ENCODE data around the gene CD96.

DNA sequence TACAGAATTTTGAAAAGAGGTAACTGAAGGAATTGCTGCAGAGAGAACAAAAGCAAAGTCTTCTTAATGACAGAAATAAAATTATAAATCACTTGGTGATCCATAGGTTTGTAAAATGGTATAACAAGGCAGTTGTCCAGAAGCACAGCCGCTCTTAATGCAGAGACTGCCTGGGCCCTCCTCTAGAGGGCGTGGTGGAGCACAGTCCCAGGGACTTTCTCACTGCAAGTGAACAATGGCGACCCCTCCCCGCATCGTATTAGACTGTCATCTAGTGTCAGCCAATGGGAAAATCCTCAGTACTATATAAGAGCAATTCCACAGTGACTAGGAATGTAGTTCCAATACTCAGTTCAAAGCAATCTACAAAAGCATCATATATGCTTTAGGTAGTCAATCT is 79.5 kb downstream of the CD96 start:
- TF ChIP-seq, protein P1, sequence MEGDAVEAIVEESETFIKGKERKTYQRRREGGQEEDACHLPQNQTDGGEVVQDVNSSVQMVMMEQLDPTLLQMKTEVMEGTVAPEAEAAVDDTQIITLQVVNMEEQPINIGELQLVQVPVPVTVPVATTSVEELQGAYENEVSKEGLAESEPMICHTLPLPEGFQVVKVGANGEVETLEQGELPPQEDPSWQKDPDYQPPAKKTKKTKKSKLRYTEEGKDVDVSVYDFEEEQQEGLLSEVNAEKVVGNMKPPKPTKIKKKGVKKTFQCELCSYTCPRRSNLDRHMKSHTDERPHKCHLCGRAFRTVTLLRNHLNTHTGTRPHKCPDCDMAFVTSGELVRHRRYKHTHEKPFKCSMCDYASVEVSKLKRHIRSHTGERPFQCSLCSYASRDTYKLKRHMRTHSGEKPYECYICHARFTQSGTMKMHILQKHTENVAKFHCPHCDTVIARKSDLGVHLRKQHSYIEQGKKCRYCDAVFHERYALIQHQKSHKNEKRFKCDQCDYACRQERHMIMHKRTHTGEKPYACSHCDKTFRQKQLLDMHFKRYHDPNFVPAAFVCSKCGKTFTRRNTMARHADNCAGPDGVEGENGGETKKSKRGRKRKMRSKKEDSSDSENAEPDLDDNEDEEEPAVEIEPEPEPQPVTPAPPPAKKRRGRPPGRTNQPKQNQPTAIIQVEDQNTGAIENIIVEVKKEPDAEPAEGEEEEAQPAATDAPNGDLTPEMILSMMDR (conservative IDR thresholded peaks at IDR 0.05; ENCODE audit: low read depth, low read length), result peak; percentile 78
- TF ChIP-seq EZH2phosphoT487 (IDR thresholded peaks at IDR 0.05; ENCODE audit: borderline replicate concordance, low read length), result no peak
- no peak for TF ChIP-seq EZH2 (IDR thresholded peaks at IDR 0.05; ENCODE audit: low read length, unreplicated experiment)
